Ureter (tissue), 1 donor: ENCODE results near the gene PLOD3. TPM values are rescaled to one million over a fixed set of nuclear protein-coding genes. Genes with fewer than 3 reads are reported as not detected.
"Not testable (repeated sequence)": the region's sequence is repeated elsewhere in the genome, so short reads cannot be mapped to it uniquely, and the experiment has no call there.

Experiments used
- DNase-seq: peaks from one replicate; pipeline ENCODE4 v3.0.0-alpha.2; 2020; ENCODE audit warnings: low spot score
- total RNA-seq: library from RNA; stranded (reverse); gene quantifications from one replicate; pipeline ENCODE4 v1.2.4, GENCODE V29; 2023
- donor health status: DM: yes; HTN: yes; CAD: no.

Gene PLOD3
- total RNA-seq, 1 donor from 2014 or later, result 50.9 TPM

- DNase-seq, result no peak
These were observed 5.4 kb downstream of the PLOD3 start for GRCh38 chr7:101212014-101212413.

DNA sequence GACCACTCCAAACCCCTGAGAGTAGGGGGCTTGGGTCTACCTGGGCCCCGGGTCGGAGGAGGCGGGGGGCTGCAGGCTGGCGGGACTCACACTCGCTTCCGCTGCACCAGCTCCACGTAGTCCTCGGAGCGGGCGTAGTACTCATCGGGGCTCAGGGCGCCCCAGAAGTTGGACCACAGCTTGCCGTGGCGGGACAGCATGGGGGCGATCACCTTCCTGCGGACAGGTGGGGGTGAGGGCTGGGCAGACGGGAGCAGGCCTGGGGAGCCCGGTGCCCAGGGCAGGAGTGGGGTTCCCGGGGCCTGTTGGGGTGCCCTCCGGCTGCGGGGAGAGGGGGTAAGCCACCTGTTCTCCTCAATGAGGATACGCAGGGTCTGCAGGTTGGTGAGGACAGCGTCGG lies 5.9 kb downstream of the PLOD3 start:
- DNase-seq, result no peak

DNA sequence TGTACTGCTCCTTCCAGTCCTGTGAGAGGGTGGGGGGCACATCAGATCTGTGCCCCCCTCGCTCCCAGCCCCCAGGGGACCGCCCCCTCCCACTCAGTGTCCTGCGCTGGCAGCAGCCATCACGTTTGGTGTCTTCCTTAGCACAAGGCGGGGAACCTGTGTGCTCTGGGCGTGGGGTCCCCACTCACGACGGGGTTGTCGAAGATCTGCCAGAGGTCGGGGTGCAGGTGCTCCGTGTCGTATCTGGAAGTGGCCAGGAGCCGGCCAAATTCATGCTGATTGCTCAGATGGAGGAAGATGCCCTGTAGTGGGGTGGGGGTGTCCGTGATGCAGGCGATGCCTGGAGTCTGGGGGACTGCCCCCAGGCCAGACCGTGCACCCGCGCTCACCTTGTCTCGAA lies 7.2 kb downstream of the PLOD3 start:
- DNase-seq, result no peak

- no peak for DNase-seq
These were observed 8.6 kb downstream of the PLOD3 start for GRCh38 chr7:101208794-101209193.

- no peak for DNase-seq
These were observed 9.9 kb downstream of the PLOD3 start for GRCh38 chr7:101207459-101207858.

- no peak for DNase-seq
These were observed 10.7 kb downstream of the PLOD3 start for GRCh38 chr7:101206665-101207042.

DNA sequence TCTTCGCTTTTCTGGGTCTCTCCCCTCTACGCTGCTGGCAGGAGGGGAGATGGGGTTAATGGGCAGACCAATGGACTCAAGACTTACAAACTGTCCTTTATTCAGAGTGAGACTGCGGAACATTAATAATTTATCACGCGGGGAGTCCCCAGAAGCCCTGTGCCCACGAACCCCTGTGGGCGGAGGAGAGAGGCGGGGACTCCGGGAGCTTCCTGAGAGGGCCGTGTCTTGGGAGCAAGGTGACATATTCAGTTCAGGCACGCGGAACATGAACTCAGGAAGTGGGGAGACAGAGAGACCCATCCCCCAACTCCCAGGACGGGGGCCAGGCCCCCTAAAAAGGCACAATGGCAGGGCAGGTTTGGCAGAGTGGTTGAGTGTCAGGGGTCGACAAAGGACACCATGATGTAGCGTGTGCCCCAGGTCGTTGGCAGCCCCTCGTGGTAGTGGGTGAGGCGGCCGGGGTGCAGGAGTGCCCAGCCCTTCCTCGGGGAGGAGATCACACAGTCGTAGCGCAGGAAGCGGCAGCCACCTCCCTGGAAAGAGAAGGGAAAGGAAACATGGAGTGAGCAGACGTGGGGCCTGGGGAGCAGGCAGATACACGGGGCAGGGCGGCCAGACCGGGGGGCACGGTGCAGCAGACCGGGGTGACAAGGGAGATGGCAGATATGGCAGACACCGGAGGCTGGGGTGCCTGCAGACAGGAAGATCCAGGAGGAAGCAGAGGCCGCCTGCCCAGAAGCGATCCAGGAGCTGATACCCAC lies 11.3 kb downstream of the PLOD3 start:
- DNase-seq, result no peak

GRCh38 chr7:101203740-101204738 lies 13.3 kb downstream of the PLOD3 start:
- not testable (repeated sequence) for DNase-seq

DNA sequence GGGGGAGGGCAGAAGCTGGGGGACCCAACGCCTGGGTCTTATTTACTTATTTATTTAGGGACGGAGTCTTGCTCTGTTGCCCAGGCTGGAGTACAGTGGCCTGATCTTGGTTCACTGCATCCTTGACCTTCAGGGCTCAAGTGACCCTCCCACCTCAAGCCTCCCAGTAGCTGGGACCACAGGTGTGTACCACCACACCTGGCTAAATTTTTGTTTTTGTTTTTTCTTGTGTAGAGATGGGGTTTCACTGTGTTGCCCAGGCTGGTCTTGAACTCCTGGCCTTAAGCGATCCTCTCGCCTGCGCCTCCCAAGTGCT lies 14.8 kb downstream of the PLOD3 start:
- no peak for DNase-seq

GRCh38 chr7:101201695-101202602 lies 15.4 kb downstream of the PLOD3 start:
- DNase-seq, result no peak

DNA sequence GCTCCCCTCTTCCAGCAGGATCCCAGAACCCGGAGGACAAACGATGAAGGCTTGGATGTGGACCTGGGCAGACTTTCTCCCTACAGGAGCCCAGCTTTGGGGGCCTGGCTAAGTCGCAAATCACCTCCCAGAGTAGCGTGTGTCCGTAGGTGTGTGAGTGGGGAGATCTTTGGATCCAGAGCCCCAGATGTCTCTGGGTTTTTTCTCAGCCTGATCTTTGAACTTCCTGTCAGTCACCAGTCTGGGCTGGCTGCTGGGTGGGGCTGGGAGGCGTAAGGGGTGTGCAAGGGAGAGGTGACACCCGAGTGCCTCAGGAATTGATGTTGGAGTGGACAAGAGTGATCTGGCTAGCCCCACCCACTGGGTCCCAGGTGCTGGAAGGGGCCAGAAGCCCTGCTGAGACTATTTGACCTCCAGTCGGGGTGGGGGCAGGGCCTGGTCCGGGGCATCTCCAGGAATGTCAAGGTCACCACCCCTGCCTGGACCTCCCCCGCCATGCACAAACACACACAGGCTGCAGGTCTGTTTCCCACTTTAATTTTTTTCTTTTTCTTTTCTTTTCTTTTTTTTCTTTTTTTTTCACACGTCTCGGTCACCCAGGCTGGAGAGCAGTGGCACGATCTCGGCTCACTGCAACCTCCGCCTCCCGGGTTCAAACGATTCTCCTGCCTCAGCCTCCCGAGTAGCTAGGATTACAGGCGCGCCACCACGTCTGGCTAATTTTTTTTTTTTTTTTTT lies 16.4 kb downstream of the PLOD3 start, which contains the start of gene MOGAT3:
Gene MOGAT3 (minus strand): TSS at position 175 of the 738 bp plus-strand sequence. CDS start 182 bp downstream, outside the sequence.
- no peak for DNase-seq

DNA sequence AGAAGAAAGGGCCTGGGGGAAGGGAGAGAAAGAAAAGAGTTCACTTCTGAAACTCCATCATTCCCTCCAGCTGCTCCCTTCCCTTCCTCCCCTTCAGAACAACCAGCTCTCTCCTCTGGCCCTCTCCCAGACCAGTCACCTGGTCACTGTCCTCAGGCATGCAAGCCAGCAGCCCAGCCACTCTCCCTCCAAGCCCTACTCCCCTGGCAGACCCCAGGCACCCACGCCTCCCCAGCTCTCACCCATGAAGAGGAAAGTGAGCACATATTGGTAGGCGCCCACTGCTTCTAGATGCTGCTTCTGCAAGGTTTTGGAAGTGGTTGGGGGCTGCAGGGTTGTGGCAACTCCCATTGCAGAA lies 16.9 kb downstream of the PLOD3 start:
- DNase-seq, result no peak

- not testable (repeated sequence) for DNase-seq
These were observed 17.9 kb downstream of the PLOD3 start for GRCh38 chr7:101199522-101199921.

DNA sequence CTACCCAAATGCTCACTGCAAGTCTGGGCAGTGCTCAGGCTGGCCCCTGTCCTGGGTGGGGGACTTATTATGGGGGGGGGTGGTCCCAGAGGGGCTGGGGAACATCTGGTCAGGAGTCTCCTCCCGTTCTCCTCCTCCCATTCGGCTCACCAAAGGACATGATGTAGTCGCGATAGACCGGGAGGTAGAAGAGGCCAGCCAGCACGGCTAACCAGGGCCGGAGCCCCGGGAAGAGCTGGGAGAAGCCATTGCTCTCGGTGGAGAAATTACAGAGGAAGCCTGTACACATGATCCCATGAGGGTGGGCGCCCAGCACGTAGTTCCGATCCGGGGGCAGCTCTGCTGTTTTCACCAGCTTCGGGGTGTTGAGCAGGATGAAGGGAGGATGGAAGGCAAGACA lies 18.9 kb downstream of the PLOD3 start:
- no peak for DNase-seq

GRCh38 chr7:101197991-101198390 lies 19.4 kb downstream of the PLOD3 start:
- no peak for DNase-seq

- no peak for DNase-seq
These were observed 21.5 kb downstream of the PLOD3 start for GRCh38 chr7:101195884-101196283.

DNA sequence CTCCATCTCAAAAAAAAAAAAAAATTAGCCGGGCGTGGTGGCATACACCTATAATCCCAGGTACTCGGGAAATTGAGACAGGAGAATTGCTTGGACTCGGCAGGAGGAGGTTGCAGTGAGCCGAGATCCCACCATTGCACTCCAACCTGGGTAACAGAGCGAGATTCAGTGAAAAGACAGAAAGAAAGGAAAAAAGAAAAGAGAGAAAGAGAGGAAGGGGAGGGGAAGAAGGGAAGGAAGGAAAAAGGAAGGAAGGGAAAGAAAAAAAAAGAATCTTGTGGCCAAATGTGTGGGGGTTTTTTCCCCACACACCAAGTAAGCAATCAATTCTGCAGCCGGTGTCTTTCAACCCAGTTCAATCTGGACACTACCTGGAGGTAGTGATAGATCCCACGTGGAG lies 28.3 kb downstream of the PLOD3 start:
- DNase-seq, result no peak

GRCh38 chr7:101186844-101187428 lies 30.4 kb downstream of the PLOD3 start:
- DNase-seq, result no peak

DNA sequence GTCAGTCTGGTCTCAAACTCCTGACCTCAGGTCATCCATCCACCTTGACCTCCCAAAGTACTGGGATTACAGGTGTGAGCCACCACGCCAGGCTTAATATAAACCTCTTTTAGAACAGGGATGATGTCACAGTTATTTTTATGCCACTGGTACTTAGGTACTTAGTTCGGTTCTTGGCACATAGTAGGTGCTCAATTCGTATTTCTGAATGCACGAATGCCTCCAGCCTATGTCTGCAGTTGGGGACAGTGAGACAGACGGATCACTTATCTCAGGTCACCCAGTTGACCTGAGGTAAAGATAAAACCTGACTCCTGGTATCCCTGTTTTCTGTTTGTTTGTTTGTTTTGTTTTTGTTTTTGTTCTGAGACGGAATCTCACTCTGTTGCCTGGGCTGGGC lies 31.2 kb downstream of the PLOD3 start:
- no peak for DNase-seq

GRCh38 chr7:101185258-101185839 lies 32.0 kb downstream of the PLOD3 start:
- DNase-seq, result no peak
